HCT116 (cell line): ENCODE measurements around the gene ZNF516.

Experiments
- ATF3 ChIP-seq: IDR thresholded peaks from 2 replicates; pipeline ENCODE4 v1.6.1; 2012
- CEBPB ChIP-seq: IDR thresholded peaks from 2 replicates; pipeline ENCODE4 v1.6.1; 2012; ENCODE audit warnings: low read depth
- EZH2 ChIP-seq: fragments of 200-600 bp; sonication (generic); IDR thresholded peaks from 2 replicates; pipeline ENCODE4 v1.6.1; 2017; ENCODE audit warnings: antibody characterized with exemption, mixed run types
- EZH2phosphoT487 ChIP-seq: fragments of 200-600 bp; IDR thresholded peaks from 2 replicates; pipeline ENCODE4 v1.6.1; 2018; ENCODE audit warnings: antibody characterized with exemption, borderline replicate concordance
- JUND ChIP-seq: IDR thresholded peaks from 2 replicates; pipeline ENCODE4 v1.6.1; 2012
- POLR2A ChIP-seq: IDR thresholded peaks from 2 replicates; pipeline ENCODE4 v1.7.0; 2011; ENCODE audit warnings: borderline replicate concordance; ENCODE audit not compliant: insufficient read depth, insufficient read length; ENCODE audit errors: extremely low read depth
- TF ChIP-seq, protein P1 (sequence below), 3 experiments: fragments of 200-600 bp in 1 of 3; sonication (generic) in 1 of 3; IDR thresholded peaks in 2 of 3; conservative IDR thresholded peaks in 1 of 3; 2 replicates each; pipeline ENCODE4 v1.5.1; 2012 to 2017; ENCODE audit warnings: low read depth in 2 of 3, low read length in 2 of 3, antibody characterized with exemption in 1 of 3, borderline replicate concordance in 1 of 3, control low read depth in 1 of 3, mild to moderate bottlenecking in 1 of 3, mixed read lengths in 1 of 3, mixed run types in 1 of 3, moderate library complexity in 1 of 3; ENCODE audit not compliant: insufficient read depth in 1 of 3

DNA sequence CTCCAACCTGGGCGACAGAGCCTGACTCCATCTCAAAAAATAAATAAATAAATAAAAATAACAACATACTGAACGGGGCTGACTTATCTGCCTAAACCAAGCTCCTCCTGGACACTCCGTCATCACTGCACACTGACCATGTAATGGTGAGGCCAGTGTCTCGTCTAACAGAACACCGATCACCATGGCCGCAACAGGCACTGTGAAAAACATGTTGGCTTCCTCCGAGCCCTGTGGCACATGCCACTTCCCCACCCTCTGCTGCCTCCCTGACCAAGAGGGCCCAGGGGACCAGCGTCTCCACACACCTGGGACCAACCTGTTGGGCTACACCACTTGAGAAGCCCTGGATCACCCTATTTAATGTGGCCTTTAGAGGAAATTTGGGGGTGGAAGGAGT, 33.9 kb downstream of the ZNF516 start:
- TF ChIP-seq POLR2A (no peak), CEBPB (no peak), EZH2phosphoT487 (no peak), EZH2 (no peak), ATF3 (no peak), JUND (no peak)
- TF ChIP-seq, protein P1, sequence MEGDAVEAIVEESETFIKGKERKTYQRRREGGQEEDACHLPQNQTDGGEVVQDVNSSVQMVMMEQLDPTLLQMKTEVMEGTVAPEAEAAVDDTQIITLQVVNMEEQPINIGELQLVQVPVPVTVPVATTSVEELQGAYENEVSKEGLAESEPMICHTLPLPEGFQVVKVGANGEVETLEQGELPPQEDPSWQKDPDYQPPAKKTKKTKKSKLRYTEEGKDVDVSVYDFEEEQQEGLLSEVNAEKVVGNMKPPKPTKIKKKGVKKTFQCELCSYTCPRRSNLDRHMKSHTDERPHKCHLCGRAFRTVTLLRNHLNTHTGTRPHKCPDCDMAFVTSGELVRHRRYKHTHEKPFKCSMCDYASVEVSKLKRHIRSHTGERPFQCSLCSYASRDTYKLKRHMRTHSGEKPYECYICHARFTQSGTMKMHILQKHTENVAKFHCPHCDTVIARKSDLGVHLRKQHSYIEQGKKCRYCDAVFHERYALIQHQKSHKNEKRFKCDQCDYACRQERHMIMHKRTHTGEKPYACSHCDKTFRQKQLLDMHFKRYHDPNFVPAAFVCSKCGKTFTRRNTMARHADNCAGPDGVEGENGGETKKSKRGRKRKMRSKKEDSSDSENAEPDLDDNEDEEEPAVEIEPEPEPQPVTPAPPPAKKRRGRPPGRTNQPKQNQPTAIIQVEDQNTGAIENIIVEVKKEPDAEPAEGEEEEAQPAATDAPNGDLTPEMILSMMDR (IDR thresholded peaks at IDR 0.05 in 2 of 3, conservative IDR thresholded peaks at IDR 0.05 in 1 of 3; ENCODE audit: borderline replicate concordance in 1 of 3, insufficient read depth in 1 of 3, low read depth in 2 of 3, low read length in 2 of 3): no peak
